SHP77 (cell line): ENCODE data around the gene CLN6.
A peak's percentile ranks its signal among the peaks of the same experiment; 100 is the strongest.
"Not testable (repeated sequence)": the region's sequence is repeated elsewhere in the genome, so short reads cannot be mapped to it uniquely, and the experiment has no call there.

Experiments used
- DNase-seq, 2 experiments: peaks; one replicate each; lab custom pipeline; 2025; lab: John Stamatoyannopoulos, UW

CLN6 gene

DNA sequence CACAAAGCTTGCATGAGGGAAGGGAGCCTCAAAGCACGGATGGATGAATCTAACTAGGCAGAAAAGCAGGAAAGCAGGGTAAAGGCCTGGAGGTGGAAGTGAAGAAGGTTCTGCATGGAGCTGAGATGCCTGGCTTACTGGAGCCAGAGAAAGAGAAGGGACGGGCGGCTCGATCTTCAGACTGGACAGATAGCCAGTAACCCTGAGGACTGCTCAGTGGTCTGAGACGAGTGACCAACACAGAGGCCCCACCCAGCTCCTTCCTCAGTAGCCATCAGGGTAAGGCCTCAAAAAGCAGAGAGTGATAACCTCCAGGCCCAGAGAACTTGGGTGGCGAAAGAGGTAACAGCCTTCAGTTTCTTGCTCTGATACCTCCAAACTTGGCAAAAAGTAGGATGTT is 6.4 kb downstream of the CLN6 start:
- DNase-seq = no peak

DNA sequence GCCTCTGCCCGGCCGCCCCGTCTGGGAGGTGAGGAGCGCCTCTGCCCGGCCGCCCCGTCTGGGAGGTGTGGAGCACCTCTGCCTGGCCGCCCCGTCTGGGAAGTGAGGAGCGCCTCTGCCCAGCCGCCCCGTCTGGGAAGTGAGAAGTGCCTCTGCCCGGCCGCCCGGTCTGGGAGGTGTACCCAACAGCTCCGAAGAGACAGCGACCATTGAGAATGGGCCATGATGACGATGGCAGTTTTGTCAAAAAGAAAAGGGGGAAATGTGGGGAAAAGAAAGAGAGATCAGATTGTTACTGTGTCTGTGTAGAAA is 7.1 kb downstream of the CLN6 start:
- DNase-seq = not testable (repeated sequence)

DNA sequence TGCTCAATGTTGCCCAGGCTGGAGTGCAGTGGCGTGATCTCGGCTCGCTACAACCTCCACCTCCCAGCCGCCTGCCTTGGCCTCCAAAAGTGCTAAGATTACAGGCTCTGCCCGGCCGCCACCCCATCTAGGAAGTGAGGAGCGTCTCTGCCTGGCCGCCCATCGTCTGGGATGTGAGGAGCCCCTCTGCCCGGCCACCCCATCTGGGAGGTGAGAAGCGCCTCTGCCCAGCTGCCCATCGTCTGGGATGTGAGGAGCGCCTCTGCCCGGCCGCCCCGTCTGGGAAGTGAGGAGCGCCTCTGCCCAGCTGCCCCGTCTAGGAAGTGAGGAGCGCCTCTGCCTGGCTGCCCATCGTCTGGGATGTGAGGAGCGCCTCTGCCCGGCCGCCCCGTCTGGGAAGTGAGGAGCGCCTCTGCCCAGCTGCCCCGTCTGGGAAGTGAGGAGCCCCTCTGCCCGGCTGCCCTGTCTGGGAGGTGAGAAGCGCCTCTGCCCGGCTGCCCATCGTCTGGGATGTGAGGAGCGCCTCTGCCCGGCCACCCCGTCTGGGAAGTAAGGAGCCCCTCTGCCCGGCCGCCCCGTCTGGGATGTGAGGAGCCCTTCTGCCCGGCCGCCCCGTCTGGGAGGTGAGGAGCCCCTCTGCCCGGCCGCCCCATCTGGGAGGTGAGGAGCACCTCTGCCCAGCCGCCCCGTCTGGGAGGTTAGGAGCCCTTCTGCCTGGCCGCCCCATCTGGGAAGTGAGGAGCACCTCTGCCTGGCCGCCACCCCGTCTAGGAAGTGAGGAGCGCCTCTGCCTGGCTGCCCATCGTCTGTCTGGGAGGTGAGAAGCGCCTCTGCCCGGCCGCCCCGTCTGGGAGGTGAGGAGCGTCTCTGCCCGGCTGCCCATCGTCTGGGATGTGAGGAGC is 7.7 kb downstream of the CLN6 start:
- DNase-seq = not testable (repeated sequence)

DNA sequence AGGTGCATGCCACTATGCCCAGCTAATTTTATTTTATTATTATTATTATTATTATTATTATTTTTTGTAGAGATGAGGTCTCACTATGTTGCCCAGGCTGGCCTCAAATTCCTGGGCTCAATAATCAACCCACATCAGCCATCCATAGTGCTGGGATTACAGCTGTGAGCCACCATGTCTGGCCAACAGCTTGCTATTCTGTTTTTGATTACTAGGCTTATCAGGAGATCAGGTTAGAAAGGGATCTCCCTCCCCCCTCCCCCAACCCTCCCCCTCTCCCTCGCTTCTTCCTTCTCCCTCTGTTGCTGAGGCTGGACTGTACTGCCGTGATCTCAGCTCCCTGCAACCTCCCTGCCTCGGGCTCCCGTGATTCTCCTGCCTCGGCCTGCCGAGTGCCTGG is 8.6 kb downstream of the CLN6 start:
- DNase-seq = no peak

DNA sequence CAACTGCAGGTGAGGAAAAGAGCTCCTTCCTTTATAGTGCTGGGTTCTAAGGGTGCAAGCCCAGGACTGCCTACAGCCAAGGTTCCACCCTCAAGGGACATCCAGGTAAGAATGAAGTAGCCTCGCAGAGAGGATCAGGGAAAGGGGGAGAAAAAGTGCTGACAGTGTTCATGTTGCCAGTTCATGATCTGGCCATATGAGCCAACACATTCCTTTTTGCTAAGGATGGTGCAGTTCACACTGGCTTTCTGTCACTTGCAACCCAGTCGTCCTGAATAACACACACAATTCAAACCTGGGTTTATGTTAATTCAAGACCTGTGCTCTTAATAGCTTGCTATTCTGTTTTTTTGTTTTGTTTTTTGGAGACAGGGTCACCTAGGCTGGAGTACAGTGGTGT is 9.0 kb downstream of the CLN6 start:
- no peak for DNase-seq

DNA sequence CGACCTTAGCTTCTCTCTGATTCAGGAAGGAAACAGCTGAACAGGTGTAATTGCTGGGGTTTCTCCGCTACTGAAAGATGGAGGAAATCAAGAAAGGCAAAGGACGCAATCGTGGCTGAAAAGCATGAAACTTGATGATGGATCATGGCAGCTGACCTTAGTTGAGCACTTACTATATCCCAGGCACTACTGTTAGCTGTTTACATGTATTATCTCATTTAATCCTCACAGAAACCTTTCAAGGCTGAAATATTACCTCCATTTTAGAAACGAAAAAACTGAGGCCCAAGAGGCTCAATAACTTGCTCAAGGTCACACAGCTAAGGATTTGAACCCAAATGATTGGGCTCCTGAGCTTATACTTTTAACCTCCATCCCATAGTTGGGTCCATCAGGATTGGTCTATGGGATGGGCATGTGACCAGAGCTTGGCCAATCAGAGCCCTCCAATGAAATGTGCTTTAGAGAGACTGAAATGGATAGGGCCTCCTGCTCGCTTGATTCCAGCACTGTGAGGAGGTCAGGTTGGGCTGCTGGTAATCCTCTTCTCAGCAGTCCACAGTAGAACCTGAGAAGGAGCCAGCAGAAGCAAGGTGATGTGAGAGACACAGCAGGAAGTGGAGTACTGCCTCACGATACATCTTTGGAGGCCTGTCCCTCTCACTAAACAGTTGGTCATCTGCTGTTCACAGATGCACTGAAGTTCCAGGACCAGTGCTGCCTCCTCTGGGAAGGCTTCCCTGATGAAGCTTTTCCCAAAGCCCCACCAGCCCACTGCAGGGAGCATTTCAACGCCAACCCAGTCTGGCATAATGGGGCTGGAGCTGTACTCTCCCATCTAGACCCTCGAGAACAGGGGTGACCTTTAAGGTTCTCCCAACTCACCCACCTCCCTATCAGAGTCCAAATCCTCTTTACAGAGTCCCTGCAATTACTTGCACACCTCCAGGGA is 10.4 kb downstream of the CLN6 start:
- no peak for DNase-seq

DNA sequence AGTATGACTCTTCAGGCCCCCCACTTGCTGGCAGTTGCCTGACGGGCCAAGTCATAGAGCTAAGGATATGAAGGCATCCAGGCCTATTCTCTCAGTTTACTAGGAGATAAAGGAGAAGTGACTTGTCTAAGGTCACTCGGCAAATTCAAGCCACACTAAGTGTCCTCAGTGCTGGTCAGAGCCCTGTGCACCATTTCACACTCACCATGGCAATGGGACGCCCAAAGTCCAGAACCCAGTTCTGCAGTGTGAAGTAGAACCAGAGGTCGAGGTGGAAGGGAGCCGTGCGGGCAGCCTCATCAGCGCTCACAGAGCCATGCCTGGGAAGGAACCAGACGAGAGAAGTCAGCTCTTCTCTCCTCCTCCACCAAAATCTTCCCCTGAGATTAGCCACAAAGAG is 11.2 kb downstream of the CLN6 start:
- DNase-seq = no peak

DNA sequence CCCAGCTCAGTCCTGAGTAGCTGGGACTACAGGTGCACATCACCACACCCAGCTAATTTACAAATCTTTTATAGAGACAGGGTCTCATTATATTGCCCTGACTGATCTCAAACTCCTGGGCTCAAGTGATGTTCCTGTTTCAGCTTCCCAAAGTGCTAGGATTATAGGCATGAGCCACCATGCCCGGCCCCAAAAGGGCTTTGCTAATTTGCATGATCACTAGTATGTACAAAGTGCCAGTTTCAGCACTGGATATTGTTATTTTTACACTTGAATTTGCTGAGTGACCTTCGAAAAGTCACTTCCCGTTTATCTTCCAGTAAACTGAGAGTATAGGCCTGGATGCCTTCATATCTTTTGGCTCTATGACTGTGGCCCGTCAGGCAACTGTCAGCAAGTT is 12.2 kb downstream of the CLN6 start:
- no peak for DNase-seq

DNA sequence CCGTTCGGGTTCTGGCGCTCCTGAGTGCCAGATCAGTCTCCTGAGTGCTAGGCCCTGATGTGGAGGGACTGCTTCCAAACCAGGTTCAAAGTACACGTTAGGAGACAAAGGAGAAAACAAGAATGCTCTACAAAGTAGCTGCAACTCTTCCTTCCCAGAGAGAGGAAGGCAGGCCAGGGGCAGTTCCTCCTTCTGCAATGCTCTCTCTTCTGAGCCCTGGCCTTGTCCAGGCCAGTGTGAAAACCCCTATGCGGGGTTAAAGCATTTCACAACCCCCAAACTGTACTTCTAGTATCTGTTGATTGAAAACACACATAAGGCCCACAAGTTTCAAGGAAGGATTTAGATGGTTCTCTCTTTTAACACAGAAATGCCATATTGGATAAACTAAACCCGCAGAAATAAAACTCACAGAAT is 14.7 kb downstream of the CLN6 start:
- DNase-seq = no peak

DNA sequence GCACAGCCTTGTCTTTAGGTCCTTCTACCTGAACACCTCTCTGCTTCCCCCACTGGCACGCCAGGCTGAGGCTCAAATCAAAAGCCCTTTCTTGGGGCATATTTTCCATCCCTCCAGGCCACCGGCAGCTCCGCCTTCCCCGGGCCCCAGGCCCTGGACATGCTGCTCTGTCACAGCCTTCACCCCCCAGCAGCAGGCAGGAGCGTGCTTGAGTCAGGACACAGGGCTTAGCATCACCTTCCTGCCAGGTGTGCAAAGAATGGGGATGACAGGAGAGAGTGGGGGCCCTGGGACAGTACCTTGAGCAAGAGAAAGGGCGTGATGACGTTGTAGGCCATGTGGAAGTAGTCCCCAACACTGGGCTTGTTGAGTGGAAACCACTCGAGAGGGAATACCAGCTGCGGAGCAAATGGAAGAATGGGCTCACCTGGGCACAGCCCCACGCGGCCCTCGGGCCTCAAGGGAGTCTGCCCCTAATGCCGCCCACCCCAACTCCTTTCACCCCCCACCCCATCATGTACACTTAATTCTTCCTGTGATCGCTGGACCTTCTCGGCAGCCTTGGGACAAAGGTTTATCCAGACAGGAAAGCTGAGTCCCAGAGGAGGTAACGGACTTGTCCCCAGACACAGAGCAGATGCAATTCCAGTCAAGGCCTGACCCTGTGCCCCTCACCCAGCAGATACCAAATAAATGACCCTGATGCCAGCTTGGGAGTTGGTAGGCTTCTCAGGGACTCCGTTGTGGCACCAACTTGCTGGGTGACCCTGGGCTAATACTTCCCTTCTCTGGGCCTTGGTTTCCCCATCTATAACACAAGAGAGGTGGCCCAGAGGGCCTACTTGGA is 15.3 kb downstream of the CLN6 start:
- DNase-seq = no peak

DNA sequence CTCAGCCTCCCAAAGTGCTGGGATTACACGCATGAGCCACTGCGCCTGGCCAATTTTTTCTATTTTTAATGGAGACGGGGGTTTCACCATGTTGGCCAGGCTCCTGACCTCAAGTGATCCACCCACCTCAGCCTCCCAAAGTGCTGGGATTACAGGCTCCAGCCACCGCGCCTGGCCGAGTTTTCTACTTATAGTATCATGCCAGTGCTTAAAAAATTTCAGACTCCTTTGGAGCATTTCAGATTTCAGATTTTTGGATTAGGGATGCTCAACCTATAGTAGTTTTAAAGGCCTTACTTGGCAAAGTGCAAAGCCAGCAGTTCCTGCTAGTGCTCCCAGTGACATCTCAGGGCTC is 16.1 kb downstream of the CLN6 start:
- not testable (repeated sequence) for DNase-seq

DNA sequence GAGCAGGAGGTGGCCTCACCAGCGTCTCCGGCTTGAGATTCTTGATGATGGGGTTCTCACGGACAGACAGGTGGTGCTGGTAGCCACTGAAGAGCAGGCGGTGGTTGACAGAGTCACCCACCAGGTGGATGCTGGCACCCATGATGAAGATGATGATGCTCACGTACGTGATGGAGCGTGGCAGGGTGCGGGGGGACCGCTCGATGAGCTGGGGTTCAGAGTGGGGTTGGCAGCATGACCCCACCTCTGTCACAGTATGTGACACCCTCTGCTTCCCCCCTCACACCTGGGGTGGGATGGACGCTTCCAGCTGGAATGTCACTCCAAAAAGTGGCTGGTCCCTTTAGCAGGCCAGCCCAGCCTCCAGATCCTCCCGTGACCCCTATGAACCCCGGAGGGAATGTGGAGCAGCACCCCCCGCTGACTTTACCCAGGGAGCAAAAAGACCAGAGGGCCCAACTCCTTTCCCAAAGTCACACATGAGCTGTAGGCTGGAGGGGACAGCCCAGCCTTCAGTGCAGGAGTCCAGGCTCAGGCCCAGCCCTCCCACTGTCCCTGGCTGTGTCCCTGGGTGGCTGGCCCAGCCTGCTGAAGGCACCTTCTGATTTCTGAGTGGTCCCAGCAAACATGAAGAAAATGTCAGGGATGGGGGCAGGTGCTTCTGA is 17.7 kb downstream of the CLN6 start:
- no peak for DNase-seq

DNA sequence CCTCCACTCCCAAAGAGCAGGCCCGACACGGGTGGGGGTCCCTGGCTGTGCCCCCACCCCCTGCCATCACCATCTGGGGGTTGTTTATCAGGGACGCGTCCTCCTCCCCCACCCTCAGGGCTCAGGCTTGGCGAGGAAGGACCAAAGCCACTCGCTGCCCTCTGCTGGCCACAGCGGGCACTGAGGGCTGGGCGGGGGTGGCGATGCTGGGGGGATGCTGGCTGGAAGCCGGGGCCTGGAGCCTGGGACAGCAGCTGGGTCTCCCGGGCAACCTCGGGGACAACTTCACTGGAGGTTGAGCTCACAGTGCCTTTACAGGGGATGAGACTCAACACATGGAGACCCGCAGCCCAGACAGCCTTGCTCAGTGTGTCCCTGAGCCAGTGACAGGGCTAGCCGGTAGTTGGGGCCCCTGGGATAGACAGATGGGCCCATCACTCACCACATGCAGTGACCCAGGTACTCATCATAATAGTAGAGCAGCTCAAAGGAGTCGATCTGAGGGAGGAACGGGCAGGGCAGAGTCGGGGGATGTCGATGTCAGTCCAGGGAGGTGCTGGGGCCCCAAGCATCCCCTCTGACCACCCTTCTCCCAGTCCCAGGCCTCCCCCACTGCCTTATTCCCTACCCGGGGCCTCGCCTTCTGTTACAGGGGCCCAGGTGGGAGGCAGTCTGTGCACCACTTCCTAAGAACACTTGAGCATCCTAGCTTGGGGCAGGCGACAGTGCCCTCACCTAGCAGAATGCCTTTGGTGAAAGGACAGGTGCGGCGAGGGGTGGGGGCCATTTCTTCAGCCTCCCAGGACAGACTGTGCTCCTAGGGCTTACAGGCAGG is 18.5 kb downstream of the CLN6 start:
- DNase-seq = peak; percentile 6 to 24

DNA sequence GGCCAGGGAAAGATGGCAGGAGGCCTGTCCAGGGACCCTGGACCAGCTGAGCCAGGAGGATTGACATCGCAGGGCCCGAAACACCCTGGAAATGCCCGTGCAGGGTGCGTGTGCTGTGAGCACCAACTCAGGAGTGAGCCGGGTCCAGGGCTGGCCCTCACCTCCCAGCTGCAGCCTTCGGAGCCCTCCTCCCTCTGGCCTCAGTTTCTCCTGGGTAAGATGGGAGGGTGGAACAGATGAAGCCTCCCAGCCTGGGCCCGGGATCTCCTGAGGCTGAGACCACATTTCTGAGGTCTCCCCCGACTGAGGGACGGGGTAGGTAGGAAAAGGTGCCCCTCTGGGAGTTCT is 19.1 kb downstream of the CLN6 start:
- DNase-seq = no peak

DNA sequence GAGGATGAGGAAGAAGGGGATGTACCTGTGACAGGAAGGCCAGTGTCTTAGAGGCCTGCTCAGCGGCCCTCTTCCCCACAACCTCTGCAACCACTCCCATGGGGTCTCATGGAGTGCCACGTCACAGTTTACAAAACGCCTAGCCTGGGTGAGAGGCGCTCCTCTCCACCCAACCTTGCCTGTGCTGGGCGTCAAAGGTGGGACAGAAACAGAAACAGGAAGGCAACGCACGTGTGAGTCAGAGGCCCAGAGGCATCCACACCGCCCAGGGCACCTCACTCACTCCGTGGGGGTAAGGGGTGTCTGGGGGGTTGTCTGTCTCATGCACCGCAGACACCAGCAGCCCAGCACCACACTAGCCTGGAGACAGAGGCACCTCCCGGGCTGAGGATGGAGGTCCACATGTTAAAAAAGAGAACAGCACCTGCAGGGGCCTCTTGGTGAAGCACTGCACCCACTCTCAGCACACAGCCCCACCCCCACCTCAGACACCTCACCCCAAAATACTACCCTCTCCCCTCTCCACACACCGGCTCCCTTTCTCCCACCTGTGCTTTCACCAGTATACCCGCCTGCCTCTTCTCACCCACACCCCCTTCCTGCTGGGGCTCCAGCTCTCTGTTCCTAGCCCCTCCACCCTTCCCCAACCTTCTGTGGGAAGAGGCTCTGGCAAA is 19.7 kb downstream of the CLN6 start:
- no peak for DNase-seq

DNA sequence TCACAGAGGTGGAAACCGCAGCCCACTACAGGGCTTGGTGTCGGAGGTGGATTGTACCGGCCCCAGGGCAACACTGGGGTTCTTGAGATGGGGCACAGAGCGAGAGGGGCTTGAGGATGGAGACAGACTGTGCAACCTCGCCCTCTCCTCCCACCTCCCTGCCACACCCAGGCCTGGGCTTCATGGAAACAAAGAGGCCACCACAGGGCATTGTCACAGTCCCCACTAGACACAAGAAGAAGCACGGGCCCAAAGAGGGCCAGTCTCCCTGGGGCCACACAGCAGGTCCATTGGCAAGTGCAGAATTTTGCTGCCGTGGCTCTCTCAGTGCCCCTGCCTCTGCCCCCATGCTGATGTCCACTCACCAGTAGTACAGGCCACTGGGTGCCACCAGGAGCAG is 20.3 kb downstream of the CLN6 start:
- no peak for DNase-seq

DNA sequence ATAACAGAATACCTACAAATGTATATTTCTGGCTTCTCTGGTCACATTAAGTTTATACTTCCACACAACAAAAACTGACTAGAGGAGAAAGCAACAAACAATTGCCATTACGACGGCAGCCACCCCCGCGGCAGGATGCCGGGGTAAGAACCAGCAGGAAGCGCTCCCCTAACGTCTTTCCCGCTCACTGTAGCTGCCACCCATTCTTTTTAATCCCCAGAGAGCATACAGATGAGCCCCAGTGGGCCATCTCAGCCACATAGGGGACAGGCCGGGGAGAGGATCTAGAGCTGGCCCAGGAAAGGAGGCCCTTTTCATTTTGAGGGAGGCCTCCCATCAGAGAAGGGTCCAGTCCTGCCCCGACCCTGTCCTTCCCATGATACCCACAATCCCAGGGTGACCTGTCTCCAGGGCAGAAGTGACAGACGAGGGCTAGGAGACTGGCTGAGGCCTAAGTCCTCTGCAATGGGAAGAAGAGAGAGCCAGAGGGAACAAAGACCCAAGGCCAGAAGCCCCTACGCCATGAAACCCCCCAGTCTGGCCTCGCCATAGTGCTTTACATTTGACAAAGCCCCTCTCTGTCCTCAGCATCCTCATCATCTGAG is 20.8 kb downstream of the CLN6 start:
- no peak for DNase-seq

DNA sequence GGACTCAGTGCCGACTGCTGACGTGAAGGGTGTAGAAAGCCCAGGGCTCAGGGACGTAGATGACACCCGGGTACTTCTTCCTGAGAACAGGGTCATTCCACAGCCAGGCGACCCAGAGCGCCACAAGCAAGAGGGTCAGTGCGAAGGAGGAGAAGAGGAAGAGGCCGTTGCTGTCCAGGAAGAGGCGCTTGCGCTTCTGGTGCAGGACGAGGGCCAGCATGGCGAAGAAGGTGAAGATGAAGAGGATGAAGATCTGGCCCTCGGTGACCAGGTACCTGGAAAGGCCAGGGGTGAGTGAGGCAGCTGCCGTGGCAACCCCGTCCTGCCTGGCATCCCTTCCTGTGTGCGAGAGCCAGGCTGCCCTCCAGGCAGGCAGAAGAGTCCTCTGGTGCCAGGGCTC is 21.4 kb downstream of the CLN6 start:
- no peak for DNase-seq

DNA sequence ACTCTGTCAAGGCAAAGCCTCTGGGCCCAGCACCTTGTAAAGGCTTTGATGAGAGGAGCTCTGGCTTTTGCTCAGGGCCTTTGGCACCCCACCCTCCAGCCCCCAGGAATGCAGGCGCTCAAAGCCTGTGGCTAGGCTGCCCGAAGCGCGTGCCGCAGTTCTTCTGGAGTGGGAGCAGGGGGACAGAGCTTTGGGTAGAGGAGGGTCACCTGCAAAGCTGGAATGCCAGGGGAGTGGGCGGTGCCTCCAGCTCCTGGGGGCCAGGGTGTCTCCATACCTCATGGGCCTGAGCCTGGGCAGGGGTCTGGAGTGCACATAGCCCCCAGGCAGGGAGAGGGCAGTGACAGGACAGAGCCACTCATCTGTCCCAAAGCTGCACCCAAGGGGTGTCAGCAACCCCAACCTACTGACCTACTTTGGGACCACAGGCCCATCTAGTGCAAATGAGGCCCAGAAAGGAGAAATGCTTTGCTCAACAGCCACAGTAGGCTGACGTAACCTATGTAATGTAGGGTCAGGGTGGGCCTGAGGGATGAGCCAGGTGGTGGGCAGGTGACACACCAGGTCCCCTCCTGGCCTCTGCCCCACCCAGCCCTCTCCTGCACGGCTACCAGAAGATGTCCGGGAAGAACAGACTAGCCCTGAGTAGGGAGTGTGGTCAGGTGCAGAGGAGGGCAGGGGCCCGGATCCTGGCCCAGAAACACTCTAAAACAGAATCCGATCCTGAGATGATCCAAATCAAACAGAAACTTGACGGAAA is 22.2 kb downstream of the CLN6 start:
- DNase-seq = no peak
